ENCODE measurements around the gene PLP2.

The PLP2 gene

GRCh38 chrX:49153467-49153866 lies 18.2 kb upstream of the PLP2 start:
- DNase-seq: no peak
- no peak overlapping the region for H3K27ac ChIP-seq
- no peaks in the 10 kb centered on the region for H3K9me3 ChIP-seq (ENCODE audit: severe bottlenecking)
- no peak overlapping the region for H3K4me3 ChIP-seq (ENCODE audit: low read depth, low read length)
- TF ChIP-seq CTCF (IDR thresholded peaks at IDR 0.05; ENCODE audit: low read depth, low read length): no peak
- H3K27me3 ChIP-seq (ENCODE audit: insufficient read depth, low read depth, severe bottlenecking): no peaks in the 10 kb centered on the region
- H3K36me3 ChIP-seq: no peaks in the 10 kb centered on the region

- peak overlapping the region; percentile 42 for H3K4me3 ChIP-seq (ENCODE audit: low read depth, low read length)
- no peak overlapping the region; the same call in 1 of the 2 replicates for H3K27ac ChIP-seq
- H3K27me3 ChIP-seq (ENCODE audit: insufficient read depth, low read depth, severe bottlenecking): peaks cover 3% of the 10 kb centered on the region
- no peaks in the 10 kb centered on the region for H3K9me3 ChIP-seq (ENCODE audit: severe bottlenecking)
- H3K36me3 ChIP-seq: no peaks in the 10 kb centered on the region
- DNase-seq: peak; percentile 32
- TF ChIP-seq CTCF (IDR thresholded peaks at IDR 0.05; ENCODE audit: low read depth, low read length): no peak
Observed at GRCh38 chrX:49155243-49155899, 16.3 kb upstream of the PLP2 start.

- Histone ChIP-seq H3K9me3 (ENCODE audit: severe bottlenecking) (no peaks in the 10 kb centered on the region), H3K27ac (peak overlapping the region; percentile 62), H3K4me3 (ENCODE audit: low read depth, low read length) (peak overlapping the region; percentile 42), H3K36me3 (no peaks in the 10 kb centered on the region), H3K27me3 (ENCODE audit: insufficient read depth, low read depth, severe bottlenecking) (peaks cover 3% of the 10 kb centered on the region)
- peak; percentile 47 for TF ChIP-seq CTCF (IDR thresholded peaks at IDR 0.05; ENCODE audit: low read depth, low read length)
- peak; percentile 77 for DNase-seq
Observed at GRCh38 chrX:49155900-49156837, 15.5 kb upstream of the PLP2 start.

- Histone ChIP-seq H3K27ac (no peak overlapping the region), H3K27me3 (ENCODE audit: insufficient read depth, low read depth, severe bottlenecking) (peaks cover 3% of the 10 kb centered on the region), H3K4me3 (ENCODE audit: low read depth, low read length) (no peak overlapping the region), H3K36me3 (no peaks in the 10 kb centered on the region), H3K9me3 (ENCODE audit: severe bottlenecking) (no peaks in the 10 kb centered on the region)
- TF ChIP-seq CTCF (IDR thresholded peaks at IDR 0.05; ENCODE audit: low read depth, low read length): no peak
- no peak for DNase-seq
Observed at GRCh38 chrX:49157194-49157593, 14.5 kb upstream of the PLP2 start.

GRCh38 chrX:49160908-49161307 lies 10.8 kb upstream of the PLP2 start:
- no peaks in the 10 kb centered on the region for H3K36me3 ChIP-seq
- no peak overlapping the region for H3K27ac ChIP-seq
- peaks cover 5% of the 10 kb centered on the region for H3K27me3 ChIP-seq (ENCODE audit: insufficient read depth, low read depth, severe bottlenecking)
- no peak overlapping the region for H3K4me3 ChIP-seq (ENCODE audit: low read depth, low read length)
- DNase-seq: no peak
- no peak for TF ChIP-seq CTCF (IDR thresholded peaks at IDR 0.05; ENCODE audit: low read depth, low read length)
- H3K9me3 ChIP-seq (ENCODE audit: severe bottlenecking): no peaks in the 10 kb centered on the region
